MM.1S (cell line): ENCODE data around the gene NLRP14.

Experiments used
- DNase-seq: peaks from one replicate; pipeline ENCODE4 v3.0.0-alpha.2; 2015
- H2AFZ ChIP-seq: fragments of 300-600 bp; sonication (generic); 2 replicates; pipeline ENCODE4 v1.6.0; 2016; ENCODE audit warnings: antibody characterized with exemption, low read length
- H3F3A ChIP-seq: fragments of 300-600 bp; sonication (generic); 2 replicates; pipeline ENCODE4 v1.6.1; 2016; ENCODE audit warnings: mild to moderate bottlenecking, antibody characterized with exemption, low read length, moderate library complexity, mixed read lengths; ENCODE audit not compliant: insufficient read depth
- H3K27ac ChIP-seq: fragments of 300-600 bp; sonication (generic); 2 replicates; pipeline ENCODE4 v1.5.1; 2016; ENCODE audit warnings: mild to moderate bottlenecking, low read length
- H3K27me3 ChIP-seq: fragments of 300-600 bp; sonication (generic); replicated peaks from 2 replicates; pipeline ENCODE4 v1.6.0; 2016; ENCODE audit warnings: low read length; ENCODE audit not compliant: insufficient read depth
- H3K36me3 ChIP-seq: fragments of 300-600 bp; sonication (generic); replicated peaks from 2 replicates; pipeline ENCODE4 v1.6.1; 2016; ENCODE audit warnings: mild to moderate bottlenecking, low read length, mixed read lengths; ENCODE audit not compliant: insufficient read depth
- H3K4me1 ChIP-seq: fragments of 300-600 bp; sonication (generic); 2 replicates; pipeline ENCODE4 v1.6.1; 2016; ENCODE audit warnings: low read length, mixed read lengths
- H3K4me2 ChIP-seq: fragments of 300-600 bp; sonication (generic); 2 replicates; pipeline ENCODE4 v1.6.0; 2016; ENCODE audit warnings: low read depth, low read length
- H3K4me3 ChIP-seq: fragments of 300-600 bp; sonication (generic); 2 replicates; pipeline ENCODE4 v1.5.1; 2016; ENCODE audit warnings: low read length, mixed read lengths
- H3K79me2 ChIP-seq: fragments of 300-600 bp; sonication (generic); 2 replicates; pipeline ENCODE4 v1.6.1; 2016; ENCODE audit warnings: mixed run types, low read length, mixed read lengths
- H3K9ac ChIP-seq: fragments of 300-600 bp; sonication (generic); 2 replicates; pipeline ENCODE4 v1.6.1; 2016; ENCODE audit warnings: low read length, mixed read lengths
- H3K9me2 ChIP-seq: fragments of 300-600 bp; sonication (generic); replicated peaks from 2 replicates; pipeline ENCODE4 v1.6.1; 2016; ENCODE audit warnings: mild to moderate bottlenecking, low read length, mixed read lengths; ENCODE audit not compliant: insufficient read depth
- H3K9me3 ChIP-seq: fragments of 300-600 bp; sonication (generic); replicated peaks from 2 replicates; pipeline ENCODE4 v1.6.1; 2016; ENCODE audit warnings: mild to moderate bottlenecking, low read length, mixed read lengths; ENCODE audit not compliant: insufficient read depth
- H4K20me1 ChIP-seq: fragments of 300-600 bp; sonication (generic); 2 replicates; pipeline ENCODE4 v1.6.1; 2016; ENCODE audit warnings: mild to moderate bottlenecking, low read length, moderate library complexity, mixed read lengths; ENCODE audit not compliant: insufficient read depth
- CTCF ChIP-seq: fragments of 300-600 bp; sonication (generic); IDR thresholded peaks from 2 replicates; pipeline ENCODE4 v1.5.1; 2016; ENCODE audit warnings: antibody characterized with exemption, low read length, mixed read lengths
- EZH2 ChIP-seq: fragments of 300-600 bp; sonication (generic); optimal IDR thresholded peaks from 2 replicates; pipeline ENCODE3; 2017; ENCODE audit warnings: low read depth, mild to moderate bottlenecking, antibody characterized with exemption, low read length, mixed read lengths
- EZH2phosphoT487 ChIP-seq: fragments of 300-600 bp; sonication (generic); IDR thresholded peaks from 2 replicates; pipeline ENCODE4 v1.6.1; 2018; ENCODE audit warnings: antibody characterized with exemption, low read length

Gene NLRP14

GRCh38 chr11:6992457-6993417 lies 27.5 kb upstream of the NLRP14 start:
- H3K4me3 ChIP-seq: no peak overlapping the region
- H3K79me2 ChIP-seq: no peaks in the 10 kb centered on the region
- H3K9me3 ChIP-seq: no peaks in the 10 kb centered on the region
- TF ChIP-seq CTCF (no peak), EZH2 (no peak), EZH2phosphoT487 (no peak)
- DNase-seq: no peak
- H3K36me3 ChIP-seq: no peaks in the 10 kb centered on the region
- no peak overlapping the region for H3K9ac ChIP-seq
- no peaks in the 10 kb centered on the region for H3F3A ChIP-seq
- no peaks in the 10 kb centered on the region for H3K4me1 ChIP-seq
- H4K20me1 ChIP-seq: no peaks in the 10 kb centered on the region
- H3K4me2 ChIP-seq: no peak overlapping the region
- H3K9me2 ChIP-seq: no peaks in the 10 kb centered on the region
- H3K27ac ChIP-seq: no peak overlapping the region
- no peak overlapping the region for H2AFZ ChIP-seq
- no peaks in the 10 kb centered on the region for H3K27me3 ChIP-seq

- Histone ChIP-seq H3K4me2 (no peak overlapping the region), H3K9ac (no peak overlapping the region), H3K79me2 (no peaks in the 10 kb centered on the region), H3K4me1 (no peaks in the 10 kb centered on the region), H3K36me3 (no peaks in the 10 kb centered on the region), H4K20me1 (no peaks in the 10 kb centered on the region), H3K9me3 (no peaks in the 10 kb centered on the region), H3K27me3 (no peaks in the 10 kb centered on the region), H3K27ac (no peak overlapping the region), H3K9me2 (no peaks in the 10 kb centered on the region), H3F3A (no peaks in the 10 kb centered on the region), H3K4me3 (no peak overlapping the region), H2AFZ (no peak overlapping the region)
- DNase-seq: no peak
- TF ChIP-seq EZH2 (no peak), EZH2phosphoT487 (no peak), CTCF (no peak)
Observed at GRCh38 chr11:6995703-6996102, 24.6 kb upstream of the NLRP14 start.

- Histone ChIP-seq H3K79me2 (no peaks in the 10 kb centered on the region), H3K9me2 (no peaks in the 10 kb centered on the region), H3K27ac (no peak overlapping the region), H3K4me3 (no peak overlapping the region), H3F3A (no peaks in the 10 kb centered on the region), H3K9ac (no peak overlapping the region), H2AFZ (no peak overlapping the region), H3K4me2 (no peak overlapping the region), H3K4me1 (no peaks in the 10 kb centered on the region), H3K36me3 (no peaks in the 10 kb centered on the region), H3K27me3 (no peaks in the 10 kb centered on the region), H4K20me1 (no peaks in the 10 kb centered on the region), H3K9me3 (no peaks in the 10 kb centered on the region)
- no peak for DNase-seq
- no peak for TF ChIP-seq EZH2phosphoT487
- TF ChIP-seq CTCF: no peak
- no peak for TF ChIP-seq EZH2
Observed at GRCh38 chr11:7004482-7004881, 15.8 kb upstream of the NLRP14 start.
